GM18511 (cell line): ENCODE measurements around the gene DHTKD1.

ENCODE experiments used
- ATAC-seq: cut with Tn5 transposase; IDR thresholded peaks from one replicate; pipeline ENCODE4 v1.9.1; 2021; ENCODE audit warnings: mild to moderate bottlenecking, moderate library complexity; ENCODE audit not compliant: unreplicated experiment

DHTKD1 gene, protein sequence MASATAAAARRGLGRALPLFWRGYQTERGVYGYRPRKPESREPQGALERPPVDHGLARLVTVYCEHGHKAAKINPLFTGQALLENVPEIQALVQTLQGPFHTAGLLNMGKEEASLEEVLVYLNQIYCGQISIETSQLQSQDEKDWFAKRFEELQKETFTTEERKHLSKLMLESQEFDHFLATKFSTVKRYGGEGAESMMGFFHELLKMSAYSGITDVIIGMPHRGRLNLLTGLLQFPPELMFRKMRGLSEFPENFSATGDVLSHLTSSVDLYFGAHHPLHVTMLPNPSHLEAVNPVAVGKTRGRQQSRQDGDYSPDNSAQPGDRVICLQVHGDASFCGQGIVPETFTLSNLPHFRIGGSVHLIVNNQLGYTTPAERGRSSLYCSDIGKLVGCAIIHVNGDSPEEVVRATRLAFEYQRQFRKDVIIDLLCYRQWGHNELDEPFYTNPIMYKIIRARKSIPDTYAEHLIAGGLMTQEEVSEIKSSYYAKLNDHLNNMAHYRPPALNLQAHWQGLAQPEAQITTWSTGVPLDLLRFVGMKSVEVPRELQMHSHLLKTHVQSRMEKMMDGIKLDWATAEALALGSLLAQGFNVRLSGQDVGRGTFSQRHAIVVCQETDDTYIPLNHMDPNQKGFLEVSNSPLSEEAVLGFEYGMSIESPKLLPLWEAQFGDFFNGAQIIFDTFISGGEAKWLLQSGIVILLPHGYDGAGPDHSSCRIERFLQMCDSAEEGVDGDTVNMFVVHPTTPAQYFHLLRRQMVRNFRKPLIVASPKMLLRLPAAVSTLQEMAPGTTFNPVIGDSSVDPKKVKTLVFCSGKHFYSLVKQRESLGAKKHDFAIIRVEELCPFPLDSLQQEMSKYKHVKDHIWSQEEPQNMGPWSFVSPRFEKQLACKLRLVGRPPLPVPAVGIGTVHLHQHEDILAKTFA

DNA sequence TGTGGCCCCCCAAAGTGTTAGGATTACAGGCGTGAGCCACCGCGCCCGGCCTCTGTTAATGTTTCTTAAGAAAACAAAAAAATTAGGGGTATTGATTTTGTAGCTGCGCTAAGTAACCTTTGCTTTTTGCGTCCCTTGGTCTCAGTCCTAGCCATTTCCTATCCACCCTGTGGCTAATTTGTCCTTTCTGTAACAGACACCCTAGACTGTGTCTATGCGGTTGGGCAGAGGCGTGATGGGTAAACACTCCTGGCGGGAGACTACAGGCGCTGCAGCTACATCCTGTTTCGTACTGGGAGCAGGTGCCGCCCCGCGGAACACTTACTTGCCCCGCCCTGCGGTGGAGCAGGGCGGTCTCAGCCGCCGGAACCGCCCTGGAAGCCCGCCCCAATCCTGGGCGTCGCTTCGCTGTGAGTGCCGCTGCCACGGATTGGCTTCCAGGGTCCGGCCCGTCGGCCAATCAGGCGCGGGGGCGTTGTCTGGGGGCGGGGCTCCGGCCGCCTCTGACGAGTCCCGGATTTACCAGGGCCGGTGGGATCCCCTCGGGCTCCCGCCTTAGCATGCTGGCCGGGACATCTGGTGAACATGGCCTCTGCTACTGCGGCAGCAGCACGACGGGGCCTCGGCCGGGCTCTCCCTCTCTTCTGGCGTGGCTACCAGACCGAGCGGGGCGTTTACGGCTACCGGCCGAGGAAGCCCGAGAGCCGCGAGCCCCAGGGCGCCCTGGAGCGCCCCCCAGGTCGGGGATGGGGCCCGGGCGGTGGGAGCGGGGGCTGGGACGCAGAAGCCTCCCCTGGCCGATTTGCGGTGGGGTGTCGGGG lies at the start of gene DHTKD1:
Gene DHTKD1, plus strand, starts transcription at position 506 of the 821 bp plus-strand sequence. Its CDS starts 80 bp downstream, at position 586.
- ATAC-seq: peak; percentile 95

DNA sequence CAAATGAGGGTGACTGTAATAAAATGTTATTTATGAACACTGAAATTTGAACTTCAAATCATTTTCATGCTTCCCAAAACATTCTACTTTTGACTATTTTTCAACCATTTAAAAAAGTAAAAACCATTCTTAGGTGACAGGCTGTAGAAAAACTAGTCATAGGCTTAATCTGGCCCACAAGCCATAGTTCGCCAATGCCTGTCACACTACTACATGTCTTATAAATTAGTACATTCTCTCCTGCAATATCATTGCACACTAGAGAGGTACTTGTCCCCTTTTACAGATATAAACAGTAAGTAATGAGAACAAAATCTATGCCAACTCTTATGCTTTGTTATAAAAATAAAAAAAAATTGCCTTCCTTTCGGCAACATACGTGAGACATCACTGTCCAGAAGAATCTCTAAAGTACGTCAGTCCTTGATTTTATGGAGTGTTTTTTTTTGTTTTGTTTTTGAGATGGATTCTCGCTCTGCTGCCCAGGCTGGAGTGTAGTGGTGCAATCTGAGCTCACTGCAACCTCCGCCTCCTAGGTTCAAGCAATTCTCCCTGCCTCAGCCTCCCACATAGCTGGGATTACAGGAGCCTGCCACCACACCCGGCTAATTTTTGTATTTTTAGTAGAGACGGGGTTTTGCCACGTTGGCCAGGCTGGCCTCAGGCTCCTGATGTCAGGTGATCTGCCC lies 49.3 kb upstream of the DHTKD1 start:
- no peak for ATAC-seq

DNA sequence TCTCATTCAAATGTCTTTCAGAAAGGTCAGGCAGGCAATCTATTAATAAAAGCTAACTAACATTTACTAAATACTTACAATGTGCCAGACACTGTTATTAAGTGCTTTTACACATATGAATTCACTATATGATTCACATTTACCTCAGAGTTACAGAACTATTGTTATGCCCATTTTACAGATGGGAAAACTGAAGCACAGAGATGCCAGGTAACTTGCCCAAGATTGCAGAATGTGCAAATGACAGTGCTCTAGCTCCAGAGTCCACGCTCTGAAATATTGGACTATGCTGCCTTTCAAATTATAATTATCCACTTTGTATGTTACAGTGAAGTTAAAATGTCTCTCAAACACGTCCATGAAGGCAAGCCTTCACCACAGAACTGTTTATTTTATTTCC lies 48.2 kb upstream of the DHTKD1 start:
- ATAC-seq: no peak

DNA sequence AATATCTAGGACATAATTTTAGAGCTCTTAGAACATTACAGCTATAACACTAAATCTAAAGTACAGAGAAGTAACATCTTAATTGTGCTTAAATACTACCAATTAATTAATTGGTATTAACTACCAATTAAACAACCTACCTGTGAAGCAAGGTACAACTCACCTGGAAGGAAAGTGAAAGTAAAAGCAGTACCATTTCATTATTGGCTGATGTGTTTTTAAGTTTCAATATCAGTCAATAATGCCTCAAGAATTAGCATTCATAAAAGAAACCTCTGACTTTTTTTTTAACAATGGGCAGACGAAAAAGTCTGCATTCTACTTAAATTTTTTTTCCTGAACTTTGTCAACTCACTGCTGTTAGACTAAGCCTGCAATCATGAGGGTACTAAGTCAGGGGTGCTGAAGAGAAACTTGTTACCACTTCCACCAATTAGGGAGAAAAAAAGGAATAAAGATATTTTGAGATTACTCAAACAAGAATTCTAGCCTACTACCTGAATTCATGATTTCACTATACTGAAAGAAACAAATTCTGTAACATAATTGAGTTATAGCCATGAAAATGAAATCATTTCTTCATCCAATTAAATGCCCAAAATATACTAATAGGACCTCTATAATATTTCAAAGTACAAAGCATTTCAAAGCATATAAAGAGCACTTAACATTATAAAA lies 46.0 kb upstream of the DHTKD1 start:
- no peak for ATAC-seq

DNA sequence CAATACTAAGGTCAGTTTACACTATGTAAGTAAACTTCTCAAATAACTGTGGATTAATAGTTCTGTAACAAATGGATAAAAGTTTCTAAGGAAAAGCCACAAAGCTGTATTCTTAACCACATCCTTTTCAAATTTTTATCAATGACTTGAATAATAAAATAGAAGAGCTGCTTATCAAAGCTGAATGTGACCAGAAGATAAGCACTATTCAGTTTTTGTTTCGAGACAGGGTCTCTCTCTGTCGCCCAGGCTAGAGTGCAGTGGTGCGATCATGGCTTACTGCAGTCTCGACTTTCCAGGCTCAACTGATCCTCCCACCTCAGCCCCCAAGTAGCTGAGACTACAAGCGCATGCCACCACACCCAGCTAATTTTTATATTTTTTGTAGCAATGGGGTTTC lies 43.2 kb upstream of the DHTKD1 start:
- ATAC-seq: no peak

DNA sequence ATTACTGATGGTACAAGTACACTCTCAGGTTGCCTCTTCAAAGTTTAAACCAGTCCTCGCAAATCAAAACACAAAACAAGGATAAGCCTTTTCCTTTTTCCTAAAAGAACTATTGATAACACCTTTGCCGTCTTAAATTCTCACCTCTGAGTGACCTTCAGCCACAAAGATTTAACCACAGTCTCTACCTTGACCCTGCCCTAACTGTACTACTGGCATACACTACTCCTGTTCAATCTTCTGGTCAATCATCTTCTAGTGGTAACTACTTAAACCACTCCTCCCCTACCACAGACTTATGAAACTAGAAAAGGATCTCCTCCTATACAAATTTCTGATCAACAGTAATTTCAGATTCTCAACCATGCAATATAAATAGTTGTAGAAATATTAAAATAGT lies 41.2 kb upstream of the DHTKD1 start:
- ATAC-seq: peak; percentile 98

DNA sequence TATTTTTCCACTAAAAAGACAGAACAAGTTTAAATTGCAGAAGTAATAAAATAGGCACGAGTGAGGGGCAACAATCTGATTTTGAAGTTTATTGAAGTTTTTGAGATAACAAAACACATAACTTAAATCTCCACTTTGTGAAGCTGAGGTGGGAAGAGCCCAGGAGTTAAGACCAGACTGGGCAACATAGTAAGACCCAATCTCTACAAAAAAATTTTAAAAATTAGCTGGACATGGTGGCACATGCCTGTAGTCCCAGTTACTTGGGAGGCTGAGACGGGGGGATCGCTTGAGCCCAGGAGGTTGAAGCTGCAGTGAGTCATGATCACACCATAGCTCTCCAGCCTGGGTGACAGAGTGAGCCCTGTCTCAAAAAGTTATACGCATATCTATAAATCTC lies 37.4 kb upstream of the DHTKD1 start:
- ATAC-seq: no peak

DNA sequence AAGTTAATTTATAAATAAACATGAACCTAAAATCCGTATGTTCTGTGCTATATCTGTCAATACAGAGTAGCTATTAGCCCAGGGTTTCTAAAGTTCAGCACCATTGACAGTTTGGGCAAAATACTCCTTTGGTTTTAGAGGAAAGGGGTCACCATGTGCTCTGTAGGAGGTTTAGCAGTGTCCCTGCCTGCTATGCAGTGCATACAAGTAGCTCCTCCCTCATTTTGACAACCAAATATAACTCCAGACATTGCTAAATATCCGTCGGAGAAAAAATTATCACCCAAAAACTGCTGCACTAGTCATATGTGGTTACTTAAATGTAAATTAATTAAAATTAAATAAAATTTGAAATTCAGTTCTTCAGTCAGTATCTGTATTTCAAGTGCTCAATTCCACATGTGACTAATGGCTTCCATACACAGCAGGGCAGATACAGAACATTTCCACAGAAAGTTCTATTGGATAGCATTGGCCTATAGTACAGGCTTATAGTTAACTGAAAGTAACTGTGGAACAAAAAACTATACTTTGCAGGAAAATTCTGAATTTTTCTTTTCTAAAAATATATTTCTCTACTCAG lies 32.6 kb upstream of the DHTKD1 start:
- no peak for ATAC-seq

DNA sequence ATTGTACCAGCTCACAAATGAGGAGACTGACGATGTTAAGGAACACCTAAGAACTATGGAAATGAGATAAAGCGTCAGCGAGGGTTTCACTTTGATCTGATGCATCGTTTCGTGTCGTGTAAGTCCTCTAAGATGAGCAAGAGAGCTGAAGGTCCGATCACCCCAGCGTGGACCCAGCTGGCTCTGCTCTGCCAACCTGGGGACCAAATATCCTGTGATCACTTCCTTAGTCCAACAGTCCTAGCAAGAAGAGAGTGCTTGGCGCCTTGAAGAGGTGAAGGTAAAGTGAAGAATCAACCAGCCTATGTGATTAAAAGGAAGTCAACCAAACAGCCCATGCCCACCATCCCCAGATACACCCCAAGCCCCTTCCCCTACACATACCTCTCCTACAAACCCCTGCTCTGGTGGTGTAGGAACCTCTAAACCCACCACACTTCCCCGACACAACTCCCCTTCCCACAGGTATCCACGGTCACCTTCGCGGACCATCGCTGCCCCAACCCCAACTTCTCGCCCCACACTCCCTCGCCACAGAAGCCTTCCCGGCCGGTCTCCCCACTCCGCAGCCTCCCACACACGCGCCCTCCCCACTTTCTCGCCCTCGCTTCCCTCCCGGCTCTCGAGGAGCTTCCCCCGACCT lies 26.9 kb upstream of the DHTKD1 start:
- no peak for ATAC-seq

DNA sequence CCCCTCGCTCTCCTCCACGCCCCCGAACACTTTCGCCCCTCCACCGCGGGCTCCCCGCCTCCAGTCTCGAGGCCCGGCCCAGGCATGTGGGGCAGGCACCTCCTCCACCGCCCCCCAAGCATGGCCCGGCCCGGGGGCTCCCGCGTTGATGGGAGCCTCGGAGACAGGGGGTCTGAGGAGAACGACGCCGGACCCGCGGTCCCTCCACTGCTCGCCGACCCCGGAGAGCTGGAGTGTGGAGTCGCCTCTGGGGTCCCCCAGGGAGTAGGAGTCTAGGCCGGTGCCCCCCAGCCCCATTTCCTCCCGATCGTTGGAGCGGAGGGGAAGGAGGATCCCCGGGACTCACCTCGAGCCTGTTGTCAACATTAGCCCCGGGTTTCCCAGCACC lies 26.4 kb upstream of the DHTKD1 start:
- ATAC-seq: peak; percentile 7

DNA sequence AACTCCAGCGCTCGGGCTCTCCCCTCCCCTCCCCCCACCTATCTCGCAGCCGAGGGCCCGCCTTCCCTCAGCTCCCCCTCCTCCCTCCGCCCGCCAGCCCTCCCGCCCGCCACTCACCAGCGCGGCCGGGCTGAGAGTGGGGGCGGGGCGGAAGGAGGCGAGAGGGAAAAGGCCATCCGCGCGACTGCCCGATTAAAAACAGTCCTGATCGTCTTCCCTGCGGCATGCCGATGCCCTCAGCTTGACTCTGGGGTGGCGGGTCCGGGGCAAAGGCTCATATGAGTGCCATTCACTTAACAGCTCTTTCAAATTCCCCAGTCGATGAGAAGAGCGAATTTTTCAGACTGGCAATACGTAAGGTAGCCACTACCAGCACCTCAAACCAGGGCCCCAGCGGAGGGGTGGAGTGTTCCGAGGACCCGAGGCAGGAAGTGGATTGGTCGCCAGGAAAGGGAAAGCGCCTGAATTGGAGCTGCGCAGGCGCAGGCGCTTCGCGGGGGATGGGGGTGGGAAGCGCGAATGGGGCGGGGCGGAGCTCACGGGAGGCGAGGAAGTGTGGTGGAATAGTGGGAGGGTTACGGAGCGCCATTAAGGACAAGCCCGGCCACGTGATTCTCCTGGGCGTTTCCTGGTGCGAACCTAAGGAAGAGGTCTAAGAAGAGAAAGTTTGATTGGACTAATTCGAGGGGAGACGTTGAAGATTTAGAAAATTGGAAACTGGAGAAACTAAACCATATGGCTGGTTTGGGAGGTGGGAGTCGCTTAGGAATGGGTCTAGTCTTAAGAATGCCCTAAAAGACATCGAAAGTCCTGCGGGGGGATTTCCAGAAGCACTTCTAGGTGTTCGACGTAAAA lies 25.7 kb upstream of the DHTKD1 start, which contains the start of gene UPF2:
Gene UPF2, minus strand, starts transcription at position 13 of the 855 bp plus-strand sequence. CDS start 7,386 bp downstream, outside the sequence.
- peak; percentile 66 for ATAC-seq

DNA sequence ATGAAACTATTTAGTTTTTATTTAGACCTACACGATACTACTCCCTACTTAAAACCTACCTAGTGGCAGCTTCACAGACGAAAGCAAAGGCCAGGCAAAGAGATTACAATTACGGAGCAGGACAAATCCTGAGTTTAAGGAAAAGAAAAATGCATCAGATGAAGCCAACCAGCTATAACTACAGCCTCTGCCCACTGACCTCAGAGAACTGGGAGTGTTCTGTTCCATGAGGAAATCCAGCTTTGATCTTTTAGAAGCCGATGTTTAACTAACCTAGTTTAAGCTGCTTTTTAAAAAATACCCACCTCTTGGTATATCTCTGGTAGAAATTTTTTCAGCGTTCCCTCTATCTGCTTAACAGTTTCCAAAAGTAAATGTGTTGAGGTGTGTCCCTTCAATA lies 23.2 kb upstream of the DHTKD1 start:
- ATAC-seq: no peak

DNA sequence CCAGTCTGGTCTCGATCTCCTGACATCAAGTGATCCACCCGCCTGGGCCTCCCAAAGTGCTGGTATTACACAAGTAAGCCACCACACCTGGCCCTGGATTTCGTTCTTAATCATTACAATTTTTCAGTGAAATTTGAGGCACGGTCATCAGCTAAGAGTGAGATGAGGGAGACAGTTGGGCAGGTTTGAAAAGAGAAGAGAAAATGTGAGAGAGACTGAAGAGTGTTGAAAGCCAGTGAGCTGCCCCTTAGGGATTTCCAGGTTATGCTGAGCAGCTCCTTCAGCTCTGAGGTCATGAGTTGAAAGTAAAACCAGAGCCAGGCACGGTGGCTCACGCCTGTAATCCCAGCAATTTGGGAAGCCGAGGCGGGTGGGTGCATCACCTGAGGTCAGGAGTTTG lies 20.2 kb upstream of the DHTKD1 start:
- ATAC-seq: peak; percentile 36

DNA sequence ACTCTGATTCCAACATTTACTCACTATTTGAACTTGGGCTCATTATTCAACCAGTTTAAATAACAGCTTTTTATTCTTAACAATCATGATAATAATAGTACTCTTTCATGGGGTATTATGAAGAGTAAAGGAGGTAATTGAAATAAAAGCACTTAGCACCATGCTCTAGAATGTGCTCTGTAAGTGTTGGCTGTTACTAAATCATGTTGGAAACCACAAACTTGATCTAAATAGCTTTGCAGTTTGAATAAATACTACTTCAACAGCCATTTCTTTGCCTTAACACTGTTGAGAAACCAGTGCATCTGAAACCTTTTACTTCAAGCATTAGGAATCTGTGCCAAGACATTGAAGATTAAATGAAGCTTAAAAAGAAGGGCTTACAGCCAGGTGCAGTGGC lies 18.2 kb upstream of the DHTKD1 start:
- ATAC-seq: no peak

DNA sequence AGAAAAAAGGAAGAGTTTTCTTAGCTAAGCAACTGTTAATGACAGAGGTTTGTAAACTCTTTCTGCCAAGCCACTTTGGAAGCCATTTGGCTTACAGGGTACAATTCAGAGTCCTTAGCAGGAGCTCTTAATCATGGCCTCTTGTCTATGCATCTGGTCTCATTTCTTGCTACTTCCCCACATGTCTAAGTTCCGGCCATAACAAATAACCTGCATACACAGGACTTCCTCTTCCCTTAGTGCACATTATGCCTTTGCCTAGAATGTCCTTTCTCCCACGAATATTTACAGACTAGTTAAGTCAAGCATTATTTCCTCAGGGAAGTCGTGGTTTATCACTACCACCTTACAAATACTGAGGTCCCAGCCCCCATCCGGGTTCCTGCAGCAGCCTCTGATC lies 17.5 kb upstream of the DHTKD1 start:
- no peak for ATAC-seq

DNA sequence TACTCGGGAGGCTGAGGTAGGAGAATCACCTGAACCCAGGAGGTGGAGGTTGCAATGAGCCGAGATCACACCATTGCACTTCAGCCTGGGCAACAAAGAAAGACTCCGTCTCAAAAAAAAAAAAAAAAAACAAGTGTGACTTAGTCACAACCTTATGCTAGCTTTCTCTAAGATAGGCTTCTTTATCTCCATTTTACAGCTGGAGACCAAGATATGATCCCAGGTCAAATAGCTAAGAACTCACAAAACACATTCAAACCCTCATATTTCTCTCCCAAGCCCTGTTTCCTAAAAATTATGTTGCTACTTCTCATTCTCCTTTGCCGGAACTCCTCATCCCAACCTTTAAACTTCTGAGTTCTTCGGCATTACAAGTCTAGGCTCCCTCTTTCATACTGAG lies 13.0 kb upstream of the DHTKD1 start:
- no peak for ATAC-seq

DNA sequence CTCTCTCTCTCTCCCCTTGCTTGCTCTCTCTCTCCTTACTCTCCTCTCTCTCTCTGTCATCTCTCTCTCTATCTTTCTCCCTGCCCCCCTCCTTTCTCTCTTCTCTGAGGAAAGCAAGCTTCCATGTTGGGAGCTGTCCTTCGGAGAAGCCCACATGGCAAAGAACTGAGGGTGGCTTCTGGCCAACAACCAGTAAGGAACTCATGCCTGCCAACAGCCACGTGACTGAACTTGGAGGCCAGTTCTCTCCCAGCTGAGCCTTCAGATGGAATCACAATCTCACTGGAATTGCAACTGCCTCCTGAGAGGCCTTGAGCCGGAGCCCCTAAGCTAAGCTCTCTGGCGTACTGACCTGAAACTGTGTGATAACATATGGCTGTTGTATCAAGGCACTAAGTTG lies 12.0 kb upstream of the DHTKD1 start:
- ATAC-seq: no peak

DNA sequence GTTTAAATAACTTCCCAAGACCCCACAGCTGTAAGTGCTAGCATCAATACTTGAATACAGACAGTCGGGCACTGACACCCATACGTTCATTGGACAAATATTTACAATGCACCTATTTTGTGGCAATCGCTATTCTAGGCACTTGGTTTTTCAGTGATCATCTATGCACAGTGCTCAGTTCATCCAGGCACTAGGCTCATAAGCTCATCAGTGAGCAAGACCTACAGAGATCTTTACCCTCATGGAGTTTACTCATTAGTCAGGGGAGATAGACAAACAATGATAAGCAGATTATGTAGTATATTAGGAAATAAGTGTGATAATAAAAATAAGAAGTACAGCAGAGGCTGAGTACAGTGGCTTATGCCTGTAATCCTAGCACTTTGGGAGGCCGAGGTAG lies 7.6 kb upstream of the DHTKD1 start:
- no peak for ATAC-seq
